CD14-positive monocyte (primary cell): ENCODE data around the gene DTX1. TPM values are rescaled to one million over a fixed set of nuclear protein-coding genes. Genes with fewer than 3 reads are reported as not detected.

Source experiments
- DNase-seq, 3 donors: peaks; one replicate each; pipeline ENCODE4 v3.0.0-alpha.2; 2011 to 2022
- H2AFZ ChIP-seq: 2 replicates; pipeline ENCODE4 v1.6.0; 2012; ENCODE audit warnings: mild to moderate bottlenecking, low read depth, low read length, inconsistent platforms; ENCODE audit not compliant: insufficient read depth, poor library complexity, severe bottlenecking
- H3K27ac ChIP-seq, 2 donors: 1 replicate in 1 of 2; 2 replicates in 1 of 2; pipeline ENCODE4 v1.5.1; 2012 to 2013; ENCODE audit warnings: low read length in 2 of 2, control low read depth in 1 of 2, inconsistent platforms in 1 of 2, low read depth in 1 of 2, mild to moderate bottlenecking in 1 of 2
- H3K27me3 ChIP-seq, 2 donors: one replicate each; pipeline versions ENCODE4 v1.6.0 to v1.6.1; 2011 to 2013; ENCODE audit warnings: low read length in 2 of 2; ENCODE audit not compliant: control insufficient read depth in 2 of 2, insufficient read depth in 2 of 2
- H3K36me3 ChIP-seq, 2 donors: replicated peaks in 1 of 2; 1 replicate in 1 of 2; 2 replicates in 1 of 2; pipeline versions ENCODE4 v1.5.1 to v1.6.1; 2012 to 2013; ENCODE audit warnings: low read length in 2 of 2, control low read depth in 1 of 2, inconsistent platforms in 1 of 2, mild to moderate bottlenecking in 1 of 2; ENCODE audit not compliant: insufficient read depth in 2 of 2, control insufficient read depth in 1 of 2
- H3K4me1 ChIP-seq, 2 donors: 1 replicate in 1 of 2; 2 replicates in 1 of 2; pipeline versions ENCODE4 v1.5.1 to v1.6.1; 2012 to 2013; ENCODE audit warnings: low read length in 2 of 2, control low read depth in 1 of 2, inconsistent platforms in 1 of 2, mild to moderate bottlenecking in 1 of 2, moderate library complexity in 1 of 2; ENCODE audit not compliant: insufficient read depth in 2 of 2, control insufficient read depth in 1 of 2
- H3K4me2 ChIP-seq: replicated peaks from 2 replicates; pipeline ENCODE3; 2012; ENCODE audit warnings: low read length, moderate library complexity, mild to moderate bottlenecking; ENCODE audit not compliant: poor library complexity, severe bottlenecking; ENCODE audit errors: extremely low read depth
- H3K4me3 ChIP-seq, 3 experiments: fragments of 200-600 bp in 1 of 3; sonication (generic) in 1 of 3; replicated peaks in 1 of 3; 1 replicate in 2 of 3; 2 replicates in 1 of 3; pipeline ENCODE4 v1.5.1; 2011 to 2013; ENCODE audit warnings: low read length in 3 of 3, mild to moderate bottlenecking in 3 of 3, control low read depth in 2 of 3, low read depth in 2 of 3, inconsistent platforms in 1 of 3, moderate library complexity in 1 of 3
- H3K79me2 ChIP-seq: 2 replicates; pipeline ENCODE4 v1.6.0; 2012; ENCODE audit warnings: mild to moderate bottlenecking, control low read depth, inconsistent platforms, low read length, moderate library complexity; ENCODE audit not compliant: insufficient read depth
- H3K9ac ChIP-seq: 2 replicates; pipeline ENCODE4 v1.6.0; 2017; ENCODE audit warnings: low read length, mild to moderate bottlenecking; ENCODE audit not compliant: insufficient read depth, poor library complexity, severe bottlenecking
- H3K9me3 ChIP-seq, 2 donors: replicated peaks in 1 of 2; 1 replicate in 1 of 2; 2 replicates in 1 of 2; pipeline versions ENCODE4 v1.5.1 to v1.6.1; 2012 to 2013; ENCODE audit warnings: low read length in 2 of 2, control low read depth in 1 of 2; ENCODE audit not compliant: control insufficient read depth in 1 of 2, insufficient read depth in 1 of 2
- H4K20me1 ChIP-seq: 2 replicates; pipeline ENCODE4 v1.6.0; 2012; ENCODE audit warnings: mild to moderate bottlenecking, low read length, control low read depth, moderate library complexity; ENCODE audit not compliant: insufficient read depth
- H3K27ac Mint-ChIP-seq, 7 donors: one replicate each; pipeline ENCODE4 v1.8.0; 2020; ENCODE audit warnings: mild to moderate bottlenecking in 7 of 7, mixed read lengths in 7 of 7, moderate library complexity in 6 of 7, inconsistent platforms in 2 of 7
- H3K27me3 Mint-ChIP-seq, 3 donors: one replicate each; pipeline ENCODE4 v1.8.0; 2021 to 2022; ENCODE audit warnings: low read depth in 3 of 3, mild to moderate bottlenecking in 3 of 3, mixed read lengths in 3 of 3, moderate library complexity in 3 of 3, inconsistent platforms in 1 of 3
- H3K36me3 Mint-ChIP-seq, 2 donors: one replicate each; pipeline ENCODE4 v1.8.0; 2020; ENCODE audit warnings: mixed read lengths in 2 of 2, inconsistent platforms in 1 of 2, mild to moderate bottlenecking in 1 of 2
- H3K4me1 Mint-ChIP-seq: one replicate; pipeline ENCODE4 v1.8.0; 2020; ENCODE audit warnings: mild to moderate bottlenecking, mixed read lengths
- H3K4me3 Mint-ChIP-seq, 2 donors: one replicate each; pipeline ENCODE4 v1.8.0; 2020; ENCODE audit warnings: mild to moderate bottlenecking in 2 of 2, mixed read lengths in 2 of 2, moderate library complexity in 1 of 2
- H3K9me3 Mint-ChIP-seq, 7 donors: one replicate each; pipeline ENCODE4 v1.8.0; 2020 to 2022; ENCODE audit warnings: mixed read lengths in 7 of 7, mild to moderate bottlenecking in 6 of 7, moderate library complexity in 6 of 7, inconsistent platforms in 2 of 7
- CTCF ChIP-seq: fragments of 200-600 bp; IDR thresholded peaks from one replicate; pipeline ENCODE4 v1.8.0; 2022; ENCODE audit warnings: antibody characterized with exemption, mild to moderate bottlenecking
- WGBS: methylation state at CpG from one replicate; pipeline ENCODE4 v1.1.5; 2013; ENCODE audit warnings: missing lambda C conversion rate; ENCODE audit not compliant: insufficient coverage; 5-methylcytosine and 5-hydroxymethylcytosine counted together
- intact Hi-C, 2 donors: fragments of 100-400 bp; cut with micrococcal nuclease; formaldehyde crosslinking; loops; one replicate each; pipeline versions ENCODE4 v1.15.0 to v1.15.1; 2023
- polyA plus RNA-seq, 3 donors: library from polyadenylated mRNA; depleted of rRNA in 1 of 3; unstranded in 2 of 3; stranded (reverse) in 1 of 3; fragments of 300-500 nt in 2 of 3; fragments of >200 nt in 1 of 3; fragmentation: Illumina TruSeq in 2 of 3; gene quantifications; 1 replicate in 2 of 3; 2 replicates in 1 of 3; pipeline ENCODE4 v1.2.3, GENCODE V29; 2012 to 2021

Gene DTX1
- polyA plus RNA-seq, 3 donors, result 0.04 TPM; not detected in 1

GRCh38 chr12:113130457-113131135 lies 74.1 kb downstream of the DTX1 start:
- H3K9me3 Mint-ChIP-seq, result peaks cover 0 to 3% (median 0%) of the 10 kb centered on the region in 7 donors
- peak; percentile 11 for TF ChIP-seq CTCF
- Histone ChIP-seq H3K27me3 (peaks cover 0 to 15% of the 10 kb centered on the region in 2 donors), H3K4me2 (no peak overlapping the region), H3K9ac (no peak overlapping the region), H3K79me2 (no peaks in the 10 kb centered on the region), H3K9me3 (no peaks in the 10 kb centered on the region), H2AFZ (no peak overlapping the region), H3K36me3 (no peaks in the 10 kb centered on the region), H3K4me3 (no peak overlapping the region), H3K27ac (no peak overlapping the region), H4K20me1 (no peaks in the 10 kb centered on the region), H3K4me1 (peaks cover 0 to under 1% of the 10 kb centered on the region in 2 donors)
- no peaks in the 10 kb centered on the region for H3K36me3 Mint-ChIP-seq
- WGBS, result 80% methylated on average over 10 of the region's 18 CpGs
- H3K27ac Mint-ChIP-seq, result peak overlapping the region in 2 of 7 donors; percentile 9 to 69
- H3K4me1 Mint-ChIP-seq, result peaks cover 5% of the 10 kb centered on the region
- H3K27me3 Mint-ChIP-seq, result peaks cover 18 to 44% (median 19%) of the 10 kb centered on the region in 3 donors
- intact Hi-C loops, result no loop called here
- DNase-seq, result no peak
- H3K4me3 Mint-ChIP-seq, result no peak overlapping the region

- no peak for TF ChIP-seq CTCF
- Histone ChIP-seq H4K20me1 (no peaks in the 10 kb centered on the region), H3K4me2 (no peak overlapping the region), H3K9me3 (no peaks in the 10 kb centered on the region), H3K4me1 (peaks cover 7 to 10% of the 10 kb centered on the region in 2 donors), H3K79me2 (no peaks in the 10 kb centered on the region), H3K36me3 (no peaks in the 10 kb centered on the region), H3K9ac (no peak overlapping the region), H3K27me3 (peaks cover 0 to 23% of the 10 kb centered on the region in 2 donors), H2AFZ (no peak overlapping the region), H3K4me3 (no peak overlapping the region), H3K27ac (no peak overlapping the region)
- no peaks in the 10 kb centered on the region for H3K36me3 Mint-ChIP-seq
- H3K9me3 Mint-ChIP-seq, result peaks cover 0 to 6% (median 0%) of the 10 kb centered on the region in 7 donors
- peak overlapping the region in 1 of 7 donors; percentile 33 for H3K27ac Mint-ChIP-seq
- peaks cover 13% of the 10 kb centered on the region for H3K4me1 Mint-ChIP-seq
- H3K27me3 Mint-ChIP-seq, result peaks cover 24 to 52% (median 28%) of the 10 kb centered on the region in 3 donors
- DNase-seq, result no peak
- WGBS, result 94% methylated on average over 1 of the region's 1 CpG
- intact Hi-C loops, result no loop called here
- no peak overlapping the region for H3K4me3 Mint-ChIP-seq
Observed at GRCh38 chr12:113131556-113131955, 75.0 kb downstream of the DTX1 start.
